ENCODE results near the gene NDUFB7.
A peak's percentile ranks its signal among the peaks of the same experiment; 100 is the strongest.
"Not testable (repeated sequence)": the region's sequence is repeated elsewhere in the genome, so short reads cannot be mapped to it uniquely, and the experiment has no call there.

The NDUFB7 gene

GRCh38 chr19:14552006-14552360, 19.9 kb downstream of the NDUFB7 start:
- not testable (repeated sequence) for DNase-seq

DNA sequence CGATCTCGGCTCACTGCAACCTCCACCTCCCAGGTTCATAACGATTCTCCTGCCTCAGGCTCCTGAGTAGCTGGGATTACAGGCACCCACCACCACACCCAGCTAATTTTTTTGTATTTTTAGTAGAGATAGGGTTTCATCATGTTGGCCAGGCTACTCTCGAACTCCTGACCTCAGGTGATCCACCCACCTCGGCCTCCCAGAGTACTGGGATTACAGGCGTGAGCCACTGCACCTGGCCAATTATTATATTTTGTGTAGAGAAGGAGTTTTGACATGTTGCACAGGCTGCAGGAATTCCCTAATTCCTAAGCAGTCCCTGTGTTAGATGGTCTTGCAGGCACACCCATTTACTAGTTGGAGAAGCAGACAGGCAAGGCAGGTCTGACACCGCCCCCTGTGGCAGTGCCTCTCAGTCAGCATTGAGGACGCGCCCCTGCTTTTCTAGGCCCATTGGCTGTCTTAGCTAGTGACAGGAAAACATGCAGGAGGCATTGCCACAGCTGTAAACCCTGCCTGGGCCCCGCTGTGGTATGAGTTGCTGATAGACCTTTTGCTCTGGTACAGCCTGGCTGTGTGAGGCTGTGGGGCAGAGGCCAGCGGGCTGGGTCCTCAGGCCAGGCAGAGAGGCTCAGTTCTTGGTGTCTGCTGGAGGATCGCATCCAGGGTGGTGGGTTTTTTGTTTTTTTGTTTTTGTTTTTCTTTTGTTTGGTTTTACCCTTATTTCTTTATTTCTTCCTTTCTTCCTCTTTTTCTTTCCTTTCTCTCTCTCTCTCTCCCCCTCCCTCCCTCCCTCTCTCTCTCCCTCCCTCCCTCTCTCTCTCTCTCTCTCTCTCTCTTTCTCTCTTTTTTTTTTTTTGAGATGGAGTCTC, 20.5 kb downstream of the NDUFB7 start:
- not testable (repeated sequence) for DNase-seq

GRCh38 chr19:14550201-14550754, 21.6 kb downstream of the NDUFB7 start:
- DNase-seq = no peak

GRCh38 chr19:14545716-14546082, 26.2 kb downstream of the NDUFB7 start:
- no peak for DNase-seq

GRCh38 chr19:14544977-14545715, 26.7 kb downstream of the NDUFB7 start:
- DNase-seq = no peak

GRCh38 chr19:14544047-14544446, 27.8 kb downstream of the NDUFB7 start:
- DNase-seq = no peak

- no peak for DNase-seq
These were observed 29.0 kb downstream of the NDUFB7 start for GRCh38 chr19:14542711-14543328.

DNA sequence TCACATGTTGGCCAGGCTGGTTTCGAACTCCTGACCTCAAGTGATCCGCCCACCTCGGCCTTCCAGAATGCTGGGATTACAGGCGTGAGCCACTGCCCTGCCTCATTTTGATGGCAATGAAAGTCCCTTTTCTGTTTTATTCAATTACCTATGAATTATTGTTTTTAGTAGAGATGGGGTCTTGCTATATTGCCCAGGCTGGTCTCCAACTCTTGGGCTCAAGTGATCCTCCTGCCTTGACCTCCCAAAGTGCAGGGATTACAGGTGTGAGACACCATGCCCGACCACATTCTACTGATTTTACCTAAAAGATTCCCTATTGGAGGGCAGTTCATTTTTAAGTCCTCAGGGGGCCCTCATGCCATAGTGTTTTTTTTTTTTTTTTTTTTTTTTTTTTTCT, 29.9 kb downstream of the NDUFB7 start:
- not testable (repeated sequence) for DNase-seq

GRCh38 chr19:14540741-14541525, 30.9 kb downstream of the NDUFB7 start:
- no peak for DNase-seq

DNA sequence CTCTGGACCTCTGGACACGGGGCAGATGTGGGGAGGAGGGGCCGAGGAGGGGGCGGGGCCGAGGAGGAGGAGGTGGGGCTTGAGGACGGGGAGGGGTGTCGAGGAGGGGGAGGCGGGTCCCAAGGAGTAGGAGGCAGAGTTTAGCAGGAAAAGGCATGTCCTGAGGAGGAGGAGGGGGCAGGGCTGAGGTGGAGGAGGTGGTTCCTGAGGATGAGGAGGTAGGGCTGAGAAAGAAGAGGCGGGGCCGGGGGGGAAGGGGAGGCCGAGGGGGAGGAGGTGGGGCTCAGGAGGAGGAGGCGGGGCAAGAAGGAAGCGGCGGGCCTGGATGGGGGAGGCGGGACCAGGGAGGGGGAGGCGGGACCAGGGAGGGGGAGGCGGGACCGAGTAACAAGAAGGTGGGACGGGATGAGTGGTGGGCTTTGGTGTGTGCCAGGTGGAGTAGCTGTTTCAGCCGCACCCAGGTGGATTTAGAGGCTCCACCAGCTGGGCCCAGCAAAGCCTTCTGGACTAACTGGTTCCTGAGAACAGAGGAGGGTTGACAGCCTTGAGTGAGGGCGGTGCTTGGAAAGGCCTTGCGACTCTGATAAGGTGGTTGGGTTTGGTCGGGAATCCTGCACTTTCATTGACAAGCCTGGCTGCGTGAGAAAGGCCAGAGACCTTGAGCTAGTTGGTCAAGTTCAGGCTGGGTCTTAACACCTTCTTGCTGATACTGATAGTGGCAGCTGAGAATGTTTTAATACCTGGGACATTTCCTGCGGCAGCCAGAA, 34.8 kb downstream of the NDUFB7 start:
- DNase-seq = no peak

- DNase-seq = no peak
These were observed 38.4 kb downstream of the NDUFB7 start for GRCh38 chr19:14533450-14533849.

- DNase-seq = no peak
These were observed 41.4 kb downstream of the NDUFB7 start for GRCh38 chr19:14530506-14530905.

DNA sequence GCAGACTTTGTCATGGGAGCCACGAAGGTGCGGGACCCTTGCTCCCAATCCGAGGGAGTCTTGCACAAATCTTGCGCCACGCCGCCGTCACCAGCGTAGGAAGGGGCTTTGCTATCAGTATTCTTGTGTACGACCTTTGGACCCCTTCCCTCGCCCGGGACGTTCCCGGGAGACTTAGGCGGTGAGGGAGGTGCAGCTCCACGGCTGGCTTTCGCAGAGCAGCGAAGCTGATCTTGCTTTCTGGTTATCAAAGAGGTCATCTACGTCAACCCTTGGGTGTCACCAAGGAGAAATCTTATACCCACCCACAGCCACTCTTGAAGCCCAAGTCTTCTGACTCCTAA, 41.9 kb downstream of the NDUFB7 start:
- no peak for DNase-seq

- DNase-seq = peak; percentile 97
These were observed 42.4 kb downstream of the NDUFB7 start, which contains the start of gene TECR for GRCh38 chr19:14529254-14530004. Gene TECR (plus strand): TSS chr19:14529594. CDS start chr19:14529697, 103 bp downstream.

GRCh38 chr19:14528419-14529253, 43.2 kb downstream of the NDUFB7 start:
- DNase-seq = no peak

GRCh38 chr19:14526423-14526822, 45.4 kb downstream of the NDUFB7 start:
- DNase-seq = no peak

- DNase-seq = no peak
These were observed 46.1 kb downstream of the NDUFB7 start for GRCh38 chr19:14525729-14526128.

DNA sequence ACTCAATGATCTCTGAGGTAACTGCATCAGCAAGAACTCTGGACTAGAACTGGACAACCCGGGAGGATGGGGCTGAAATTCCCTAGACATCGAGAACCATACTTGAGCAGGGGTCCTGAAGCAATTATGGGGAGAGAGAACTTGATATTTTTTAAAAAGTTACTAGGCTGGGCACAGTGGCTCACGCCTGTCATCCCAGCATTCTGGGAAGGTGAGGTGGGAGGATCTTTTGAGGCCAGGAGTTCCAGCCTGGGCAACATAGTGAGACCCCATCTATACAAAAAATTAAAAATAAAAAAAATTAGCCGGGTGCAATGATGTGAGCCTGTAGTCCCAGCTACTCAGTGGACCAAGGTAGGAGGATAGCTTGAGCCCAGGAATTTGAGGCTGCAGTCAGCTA, 51.3 kb downstream of the NDUFB7 start:
- DNase-seq = no peak

- no peak for DNase-seq
These were observed 51.9 kb downstream of the NDUFB7 start for GRCh38 chr19:14519860-14520407.

Measured in GOT3 (cell line).